OCI-LY1 (cell line): Measurements from ENCODE around the gene C2orf78.

Experiments
- EZH2 ChIP-seq: fragments of 200-600 bp; sonication (generic), shearing (Covaris generic); IDR thresholded peaks from 2 replicates; pipeline ENCODE4 v1.8.0; 2017; ENCODE audit warnings: borderline replicate concordance, mixed run types, mild to moderate bottlenecking, antibody characterized with exemption, low read length, moderate library complexity, mixed read lengths
- TF ChIP-seq, protein P1 (sequence below): fragments of 200-600 bp; sonication (generic), shearing (Covaris generic); IDR thresholded peaks from 2 replicates; pipeline ENCODE4 v1.5.1; 2017; ENCODE audit warnings: mild to moderate bottlenecking, antibody characterized with exemption, low read length, moderate library complexity, mixed read lengths

DNA sequence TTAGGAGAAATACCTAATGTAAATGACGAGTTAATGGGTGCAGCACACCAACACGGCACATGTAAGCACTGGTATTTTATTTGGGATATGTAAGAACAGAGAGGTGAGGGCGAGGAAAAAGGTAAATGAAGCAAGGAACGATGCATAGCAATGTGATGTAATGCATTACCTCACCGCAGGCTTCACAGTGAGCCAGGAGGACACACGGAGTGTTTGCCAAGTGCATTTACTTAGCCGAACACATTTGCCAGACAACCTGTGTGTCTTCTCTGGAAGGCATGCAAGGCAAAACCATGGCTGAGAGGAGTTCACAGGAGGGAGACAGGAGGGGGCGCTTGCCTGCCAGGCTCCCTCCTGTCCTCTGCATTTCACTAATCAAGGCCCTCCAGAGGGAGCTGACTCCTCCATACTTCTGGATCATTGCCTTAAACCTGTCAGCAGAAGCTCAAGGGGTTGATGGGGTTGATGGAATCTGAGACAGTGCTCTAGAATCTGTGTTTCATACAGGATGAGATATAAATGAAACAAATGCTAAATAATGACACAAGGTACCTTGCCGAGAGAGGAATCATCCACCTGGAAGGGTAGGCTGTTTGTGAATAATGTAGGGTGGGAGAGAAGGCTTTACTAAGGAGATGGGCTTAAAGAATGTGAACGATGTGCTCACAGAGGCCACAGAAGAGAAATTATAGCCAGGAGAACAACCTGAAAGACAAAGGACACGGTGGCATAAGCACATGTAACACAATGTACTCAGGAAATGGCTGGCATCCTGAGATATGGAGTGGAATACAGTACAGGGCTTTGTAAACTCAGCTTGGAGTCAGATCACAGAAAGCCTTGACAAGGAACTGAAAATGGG, 37.7 kb upstream of the C2orf78 start:
- TF ChIP-seq, protein P1, sequence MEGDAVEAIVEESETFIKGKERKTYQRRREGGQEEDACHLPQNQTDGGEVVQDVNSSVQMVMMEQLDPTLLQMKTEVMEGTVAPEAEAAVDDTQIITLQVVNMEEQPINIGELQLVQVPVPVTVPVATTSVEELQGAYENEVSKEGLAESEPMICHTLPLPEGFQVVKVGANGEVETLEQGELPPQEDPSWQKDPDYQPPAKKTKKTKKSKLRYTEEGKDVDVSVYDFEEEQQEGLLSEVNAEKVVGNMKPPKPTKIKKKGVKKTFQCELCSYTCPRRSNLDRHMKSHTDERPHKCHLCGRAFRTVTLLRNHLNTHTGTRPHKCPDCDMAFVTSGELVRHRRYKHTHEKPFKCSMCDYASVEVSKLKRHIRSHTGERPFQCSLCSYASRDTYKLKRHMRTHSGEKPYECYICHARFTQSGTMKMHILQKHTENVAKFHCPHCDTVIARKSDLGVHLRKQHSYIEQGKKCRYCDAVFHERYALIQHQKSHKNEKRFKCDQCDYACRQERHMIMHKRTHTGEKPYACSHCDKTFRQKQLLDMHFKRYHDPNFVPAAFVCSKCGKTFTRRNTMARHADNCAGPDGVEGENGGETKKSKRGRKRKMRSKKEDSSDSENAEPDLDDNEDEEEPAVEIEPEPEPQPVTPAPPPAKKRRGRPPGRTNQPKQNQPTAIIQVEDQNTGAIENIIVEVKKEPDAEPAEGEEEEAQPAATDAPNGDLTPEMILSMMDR: no peak
- no peak for TF ChIP-seq EZH2
